Gastrocnemius medialis (tissue), 4 donors: ENCODE results near the gene SMIM10. TPM values are rescaled to one million over a fixed set of nuclear protein-coding genes. Genes with fewer than 3 reads are reported as not detected.
"Not testable (repeated sequence)": the region's sequence is repeated elsewhere in the genome, so short reads cannot be mapped to it uniquely, and the experiment has no call there.

Experiments
- ATAC-seq, 2 donors: fragments of 150-250 bp; one replicate each; pipeline ENCODE4 v1.9.1; 2016
- DNase-seq, 2 donors: peaks; one replicate each; pipeline ENCODE4 v3.0.0-alpha.2; 2019
- H3K27ac ChIP-seq, 4 donors: fragments of 200-600 bp; sonication (generic); 1 replicate in 1 of 4; 2 replicates in 3 of 4; pipeline ENCODE4 v1.5.1; 2016 to 2018; ENCODE audit warnings: mild to moderate bottlenecking in 2 of 4, moderate library complexity in 1 of 4
- H3K27me3 ChIP-seq, 3 donors: fragments of 200-600 bp; sonication (generic) in 2 of 3; 1 replicate in 1 of 3; 2 replicates in 2 of 3; pipeline versions ENCODE4 v1.5.1 to v1.6.0; 2016 to 2019; ENCODE audit warnings: mild to moderate bottlenecking in 1 of 3, moderate library complexity in 1 of 3
- H3K36me3 ChIP-seq, 2 donors: fragments of 200-600 bp; sonication (generic) in 1 of 2; one replicate each; pipeline ENCODE4 v1.5.1; 2017 to 2018
- H3K4me1 ChIP-seq, 2 donors: fragments of 200-600 bp; sonication (generic) in 1 of 2; one replicate each; pipeline ENCODE4 v1.5.1; 2016 to 2017; ENCODE audit warnings: mild to moderate bottlenecking in 2 of 2
- H3K4me3 ChIP-seq, 4 donors: fragments of 200-600 bp; sonication (generic) in 3 of 4; 1 replicate in 1 of 4; 2 replicates in 3 of 4; pipeline ENCODE4 v1.5.1; 2016 to 2019; ENCODE audit warnings: mild to moderate bottlenecking in 2 of 4
- H3K9me3 ChIP-seq, 3 donors: fragments of 200-600 bp; sonication (generic) in 2 of 3; 1 replicate in 1 of 3; 2 replicates in 2 of 3; pipeline ENCODE4 v1.5.1; 2016 to 2019
- POLR2A ChIP-seq, 2 donors: fragments of 450-650 bp; IDR thresholded peaks; one replicate each; pipeline ENCODE4 v1.6.1; 2017; ENCODE audit warnings: antibody characterized with exemption in 2 of 2, mild to moderate bottlenecking in 2 of 2, moderate library complexity in 2 of 2
- in situ Hi-C, 4 donors: fragments of 200-750 bp; cut with MboI; loops; one replicate each; pipeline versions ENCODE4 v1.15.0 to v1.8.0; 2017; ENCODE audit warnings: low sequenced_read_pairs in 4 of 4
- intact Hi-C: fragments of 100-400 bp; cut with DNase I; formaldehyde crosslinking; loops from one replicate; pipeline ENCODE4 v1.15.1; 2023; ENCODE audit warnings: low total_unique reads
- total RNA-seq, 4 donors: library from RNA; depleted of rRNA; stranded (reverse); fragments of >200 nt; gene quantifications; one replicate each; pipeline versions ENCODE4 v1.1.0 to v1.2.3, GENCODE V29; 2016
- TF ChIP-seq, protein P1 (sequence below), 5 experiments: fragments of 450-650 bp in 3 of 5; fragments of 200-600 bp in 2 of 5; sonication (generic) in 2 of 5; IDR thresholded peaks in 4 of 5; conservative IDR thresholded peaks in 1 of 5; 1 replicate in 4 of 5; 2 replicates in 1 of 5; pipeline ENCODE4 v1.5.1; 2016 to 2019; ENCODE audit warnings: antibody characterized with exemption in 5 of 5, mild to moderate bottlenecking in 3 of 5, moderate library complexity in 3 of 5

SMIM10 gene
- total RNA-seq, 4 donors from 2014 or later: 1.0 to 2.7 (median 1.5) TPM

DNA sequence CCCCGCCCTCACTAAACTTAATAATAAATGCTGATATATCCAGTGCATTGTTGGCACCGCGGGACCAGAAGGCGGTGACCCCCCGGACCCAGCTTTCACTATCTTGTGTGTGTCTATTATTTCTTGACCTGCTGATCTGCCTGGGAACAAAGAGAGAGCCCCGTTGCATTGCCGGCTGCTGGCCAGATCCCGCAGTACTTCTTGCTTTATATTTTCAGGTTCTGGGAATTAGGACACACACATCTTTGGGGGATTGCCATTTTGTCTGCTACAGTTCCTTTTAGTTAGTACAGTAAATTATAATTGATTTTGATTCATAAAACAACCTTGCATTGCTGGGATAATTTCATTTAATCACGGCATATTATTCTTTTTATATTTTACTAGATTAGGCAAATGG is 33.7 kb downstream of the SMIM10 start:
- intact Hi-C loops (no loop called here), in situ Hi-C loops (no loop called here)
- Histone ChIP-seq H3K4me1 (peaks cover 3 to 11% of the 10 kb centered on the region in 2 donors), H3K27me3 (no peaks in the 10 kb centered on the region), H3K36me3 (no peaks in the 10 kb centered on the region), H3K4me3 (no peak overlapping the region), H3K9me3 (no peaks in the 10 kb centered on the region), H3K27ac (no peak overlapping the region)
- no peak for DNase-seq
- TF ChIP-seq POLR2A (IDR thresholded peaks at IDR 0.05): no peak
- TF ChIP-seq, protein P1, sequence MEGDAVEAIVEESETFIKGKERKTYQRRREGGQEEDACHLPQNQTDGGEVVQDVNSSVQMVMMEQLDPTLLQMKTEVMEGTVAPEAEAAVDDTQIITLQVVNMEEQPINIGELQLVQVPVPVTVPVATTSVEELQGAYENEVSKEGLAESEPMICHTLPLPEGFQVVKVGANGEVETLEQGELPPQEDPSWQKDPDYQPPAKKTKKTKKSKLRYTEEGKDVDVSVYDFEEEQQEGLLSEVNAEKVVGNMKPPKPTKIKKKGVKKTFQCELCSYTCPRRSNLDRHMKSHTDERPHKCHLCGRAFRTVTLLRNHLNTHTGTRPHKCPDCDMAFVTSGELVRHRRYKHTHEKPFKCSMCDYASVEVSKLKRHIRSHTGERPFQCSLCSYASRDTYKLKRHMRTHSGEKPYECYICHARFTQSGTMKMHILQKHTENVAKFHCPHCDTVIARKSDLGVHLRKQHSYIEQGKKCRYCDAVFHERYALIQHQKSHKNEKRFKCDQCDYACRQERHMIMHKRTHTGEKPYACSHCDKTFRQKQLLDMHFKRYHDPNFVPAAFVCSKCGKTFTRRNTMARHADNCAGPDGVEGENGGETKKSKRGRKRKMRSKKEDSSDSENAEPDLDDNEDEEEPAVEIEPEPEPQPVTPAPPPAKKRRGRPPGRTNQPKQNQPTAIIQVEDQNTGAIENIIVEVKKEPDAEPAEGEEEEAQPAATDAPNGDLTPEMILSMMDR (IDR thresholded peaks at IDR 0.05 in 4 of 5, conservative IDR thresholded peaks at IDR 0.05 in 1 of 5): no peak
- ATAC-seq: no peak

DNA sequence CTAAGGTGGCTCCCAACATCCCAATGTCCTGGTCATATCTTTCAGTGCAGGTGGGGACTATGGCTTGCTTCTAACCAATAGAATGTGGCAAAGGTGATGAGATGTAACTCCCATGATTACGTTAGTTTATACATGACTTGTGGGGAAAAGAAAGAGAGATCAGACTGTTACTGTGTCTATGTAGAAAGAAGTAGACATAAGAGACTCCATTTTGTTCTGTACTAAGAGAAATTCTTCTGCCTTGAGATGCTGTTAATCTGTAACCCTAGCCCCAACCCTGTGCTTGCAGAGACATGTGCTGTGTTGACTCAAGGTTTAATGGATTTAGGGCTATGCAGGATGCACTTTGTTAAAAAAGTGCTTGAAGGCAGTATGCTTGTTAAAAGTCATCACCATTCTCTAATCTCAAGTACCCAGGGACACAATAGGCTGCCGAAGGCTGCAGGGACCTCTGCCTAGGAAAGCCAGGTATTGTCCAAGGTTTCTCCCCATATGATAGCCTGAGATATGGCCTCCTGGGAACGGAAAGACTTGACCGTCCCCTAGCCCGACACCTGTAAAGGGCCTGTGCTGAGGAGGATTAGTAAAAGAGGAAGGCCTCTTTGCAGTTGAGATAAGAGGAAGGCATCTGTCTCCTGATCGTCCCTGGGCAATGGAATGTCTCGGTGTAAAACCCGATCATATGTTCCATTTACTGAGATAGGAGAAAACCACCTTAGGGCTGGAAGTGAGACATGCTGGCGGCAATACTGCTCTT is 39.6 kb downstream of the SMIM10 start:
- in situ Hi-C loops, H3K9me3 ChIP-seq, H3K36me3 ChIP-seq, H3K4me1 ChIP-seq, ATAC-seq, DNase-seq, H3K27ac ChIP-seq, H3K4me3 ChIP-seq, intact Hi-C loops, H3K27me3 ChIP-seq: not testable (repeated sequence)

DNA sequence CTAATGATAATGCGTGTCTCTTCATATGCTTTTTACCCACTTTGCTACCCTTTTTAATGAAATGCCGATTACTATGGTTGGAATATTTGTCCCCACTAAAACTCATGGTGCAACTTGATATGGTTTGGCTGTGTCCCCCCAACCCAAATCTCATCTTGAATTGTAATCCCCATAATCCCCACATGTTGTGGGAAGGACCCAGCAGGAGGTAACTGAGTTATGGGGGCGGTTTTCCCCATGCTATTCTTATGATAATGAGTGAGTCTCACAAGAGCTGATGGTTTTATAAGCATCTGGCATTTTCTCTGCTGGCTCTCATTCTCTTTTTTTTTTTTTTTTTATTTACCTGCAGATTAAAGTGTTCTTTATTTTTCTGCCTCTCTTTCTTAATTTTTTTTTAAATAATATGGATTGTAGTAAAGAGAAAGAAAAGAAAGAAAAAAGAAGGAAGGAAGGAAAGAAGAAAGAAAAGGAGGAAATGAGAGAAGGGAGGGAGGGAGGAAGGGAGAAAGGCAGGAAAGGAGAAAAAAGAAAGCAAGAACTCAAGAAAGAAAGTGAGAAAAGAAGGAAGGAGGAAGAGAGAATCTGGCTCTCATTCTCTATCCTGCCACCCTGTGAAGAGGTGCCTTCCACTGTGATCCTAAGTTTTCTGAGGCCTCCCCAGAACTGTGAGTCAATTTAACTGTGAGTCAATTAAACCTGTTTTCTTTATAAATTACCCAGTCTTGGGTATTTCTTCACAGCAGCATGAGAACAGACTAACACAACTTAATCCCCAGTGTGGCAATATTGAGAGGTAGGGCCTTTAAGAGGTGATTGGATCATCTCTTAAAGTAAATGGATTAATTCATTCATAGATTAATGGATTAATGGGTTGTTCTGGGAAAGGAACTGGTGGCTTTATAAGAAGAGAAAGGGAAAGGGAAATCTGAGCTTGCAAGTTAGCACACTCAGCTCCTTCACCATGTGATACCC is 50.6 kb downstream of the SMIM10 start:
- intact Hi-C loops, H3K9me3 ChIP-seq, ATAC-seq, DNase-seq, H3K4me3 ChIP-seq, in situ Hi-C loops, H3K27ac ChIP-seq, H3K36me3 ChIP-seq, H3K27me3 ChIP-seq, H3K4me1 ChIP-seq: not testable (repeated sequence)

Other genes with a start within 250 kb of the SMIM10 start
- 1 to 10 TPM; 2.2 to 3.6 (median 2.3) TPM for gene PABIR2, start 193.8 kb upstream of the SMIM10 start, total RNA-seq
- gene MOSPD1, start 75.7 kb upstream of the SMIM10 start, total RNA-seq: 10 to 100 TPM; 10.1 to 33.7 (median 22.0) TPM
- gene RTL8B, start 31.6 kb downstream of the SMIM10 start, total RNA-seq: 1 to 10 TPM; 2.6 to 4.7 (median 4.1) TPM
- gene RTL8C, start 41.4 kb downstream of the SMIM10 start, total RNA-seq: 10 to 100 TPM; 45.2 to 89.3 (median 66.9) TPM
- gene RTL8A, start 61.1 kb downstream of the SMIM10 start, total RNA-seq: 10 to 100 TPM in 2 of 4 donors, 1 to 10 TPM in 2; 1.1 to 15.9 (median 8.5) TPM
- gene SMIM10L2B, start 107.7 kb downstream of the SMIM10 start, total RNA-seq: under 1 TPM in 3 of 4 donors, not detected in 1; 0.15 to 0.81 (median 0.35) TPM
- not detected for gene ETDB, start 129.5 kb downstream of the SMIM10 start, total RNA-seq
- not detected for gene CT55, start 180.4 kb downstream of the SMIM10 start, total RNA-seq